ENCODE data around the gene KIRREL3. TPM values are rescaled to one million over a fixed set of nuclear protein-coding genes. Genes with fewer than 3 reads are reported as not detected.

The KIRREL3 gene
- total RNA-seq, 2 experiments from 2014 or later, result not detected

GRCh38 chr11:126855536-126855935 is 145.0 kb downstream of the KIRREL3 start:
- CTCF ChIA-PET, result no interaction called here
- H3K27ac ChIP-seq (ENCODE audit: low read depth in 1 of 2, low read length in 2 of 2), result no peak overlapping the region
- Mint-ChIP-seq H3K4me3 (no peak overlapping the region), H3K4me1 (ENCODE audit: low read depth) (no peaks in the 10 kb centered on the region), H3K27me3 (peaks cover 6% of the 10 kb centered on the region), H3K36me3 (ENCODE audit: low read depth) (no peaks in the 10 kb centered on the region), H3K27ac (no peak overlapping the region), H3K9me3 (no peaks in the 10 kb centered on the region)
- TF ChIP-seq, protein P1, sequence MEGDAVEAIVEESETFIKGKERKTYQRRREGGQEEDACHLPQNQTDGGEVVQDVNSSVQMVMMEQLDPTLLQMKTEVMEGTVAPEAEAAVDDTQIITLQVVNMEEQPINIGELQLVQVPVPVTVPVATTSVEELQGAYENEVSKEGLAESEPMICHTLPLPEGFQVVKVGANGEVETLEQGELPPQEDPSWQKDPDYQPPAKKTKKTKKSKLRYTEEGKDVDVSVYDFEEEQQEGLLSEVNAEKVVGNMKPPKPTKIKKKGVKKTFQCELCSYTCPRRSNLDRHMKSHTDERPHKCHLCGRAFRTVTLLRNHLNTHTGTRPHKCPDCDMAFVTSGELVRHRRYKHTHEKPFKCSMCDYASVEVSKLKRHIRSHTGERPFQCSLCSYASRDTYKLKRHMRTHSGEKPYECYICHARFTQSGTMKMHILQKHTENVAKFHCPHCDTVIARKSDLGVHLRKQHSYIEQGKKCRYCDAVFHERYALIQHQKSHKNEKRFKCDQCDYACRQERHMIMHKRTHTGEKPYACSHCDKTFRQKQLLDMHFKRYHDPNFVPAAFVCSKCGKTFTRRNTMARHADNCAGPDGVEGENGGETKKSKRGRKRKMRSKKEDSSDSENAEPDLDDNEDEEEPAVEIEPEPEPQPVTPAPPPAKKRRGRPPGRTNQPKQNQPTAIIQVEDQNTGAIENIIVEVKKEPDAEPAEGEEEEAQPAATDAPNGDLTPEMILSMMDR (IDR thresholded peaks at IDR 0.05), result no peak
- ATAC-seq (ENCODE audit: poor library complexity), result no peak
- no peaks in the 10 kb centered on the region for H3K36me3 ChIP-seq (ENCODE audit: insufficient read depth, low read length)
- POLR2A ChIA-PET, result no interaction called here
- no peaks in the 10 kb centered on the region for H3K27me3 ChIP-seq (ENCODE audit: control insufficient read depth in 1 of 2, insufficient read depth in 2 of 2, low read length in 2 of 2)
- intact Hi-C loops (cut with DNase I, micrococcal nuclease), result no loop called here
- peaks cover 0 to 12% of the 10 kb centered on the region in 2 experiments for H3K9me3 ChIP-seq (ENCODE audit: control insufficient read depth in 1 of 2, insufficient read depth in 1 of 2, low read length in 2 of 2)
- DNase-seq, result no peak
- no peak overlapping the region for H3K4me3 ChIP-seq (ENCODE audit: low read length)
- no peaks in the 10 kb centered on the region for H3K4me1 ChIP-seq (ENCODE audit: insufficient read depth, low read length)

- H3K27ac ChIP-seq (ENCODE audit: low read depth in 1 of 2, low read length in 2 of 2), result no peak overlapping the region
- no peaks in the 10 kb centered on the region for H3K36me3 Mint-ChIP-seq (ENCODE audit: low read depth)
- TF ChIP-seq, protein P1 (IDR thresholded peaks at IDR 0.05), result no peak
- H3K4me3 ChIP-seq (ENCODE audit: low read length), result no peak overlapping the region
- intact Hi-C loops (cut with DNase I, micrococcal nuclease), result no loop called here
- POLR2A ChIA-PET, result no interaction called here
- no peak overlapping the region for H3K27ac Mint-ChIP-seq
- CTCF ChIA-PET, result no interaction called here
- H3K27me3 ChIP-seq (ENCODE audit: control insufficient read depth in 1 of 2, insufficient read depth in 2 of 2, low read length in 2 of 2), result no peaks in the 10 kb centered on the region
- H3K4me1 ChIP-seq (ENCODE audit: insufficient read depth, low read length), result no peaks in the 10 kb centered on the region
- H3K4me1 Mint-ChIP-seq (ENCODE audit: low read depth), result no peaks in the 10 kb centered on the region
- ATAC-seq (ENCODE audit: poor library complexity), result no peak
- H3K27me3 Mint-ChIP-seq, result no peaks in the 10 kb centered on the region
- peaks cover 0 to 9% of the 10 kb centered on the region in 2 experiments for H3K9me3 ChIP-seq (ENCODE audit: control insufficient read depth in 1 of 2, insufficient read depth in 1 of 2, low read length in 2 of 2)
- H3K4me3 Mint-ChIP-seq, result no peak overlapping the region
- no peak for DNase-seq
- H3K9me3 Mint-ChIP-seq, result no peaks in the 10 kb centered on the region
- no peaks in the 10 kb centered on the region for H3K36me3 ChIP-seq (ENCODE audit: insufficient read depth, low read length)
Measured at GRCh38 chr11:126853732-126854131, 146.8 kb downstream of the KIRREL3 start.

- H3K36me3 ChIP-seq (ENCODE audit: insufficient read depth, low read length), result no peaks in the 10 kb centered on the region
- CTCF ChIA-PET, result no interaction called here
- no peak overlapping the region for H3K4me3 ChIP-seq (ENCODE audit: low read length)
- H3K27me3 Mint-ChIP-seq, result no peaks in the 10 kb centered on the region
- intact Hi-C loops (cut with DNase I, micrococcal nuclease), result no loop called here
- H3K27ac Mint-ChIP-seq, result no peak overlapping the region
- H3K9me3 ChIP-seq (ENCODE audit: control insufficient read depth in 1 of 2, insufficient read depth in 1 of 2, low read length in 2 of 2), result no peaks in the 10 kb centered on the region
- no peaks in the 10 kb centered on the region for H3K4me1 ChIP-seq (ENCODE audit: insufficient read depth, low read length)
- POLR2A ChIA-PET, result no interaction called here
- H3K27me3 ChIP-seq (ENCODE audit: control insufficient read depth in 1 of 2, insufficient read depth in 2 of 2, low read length in 2 of 2), result no peaks in the 10 kb centered on the region
- H3K4me3 Mint-ChIP-seq, result no peak overlapping the region
- H3K36me3 Mint-ChIP-seq (ENCODE audit: low read depth), result no peaks in the 10 kb centered on the region
- no peaks in the 10 kb centered on the region for H3K9me3 Mint-ChIP-seq
- TF ChIP-seq, protein P1 (IDR thresholded peaks at IDR 0.05), result no peak
- no peak overlapping the region for H3K27ac ChIP-seq (ENCODE audit: low read depth in 1 of 2, low read length in 2 of 2)
- no peak for DNase-seq
- ATAC-seq (ENCODE audit: poor library complexity), result no peak
- no peaks in the 10 kb centered on the region for H3K4me1 Mint-ChIP-seq (ENCODE audit: low read depth)
Measured at GRCh38 chr11:126844789-126845188, 155.8 kb downstream of the KIRREL3 start.

Measured in CD4-positive, alpha-beta T cell (primary cell).